Activated CD4-positive, CD25-positive, alpha-beta regulatory T cell treated with anti-CD3 and anti-CD28 coated beads, Interleukin-2, amount 50 U/mL, for 72 hours (primary cell): ENCODE data around the gene GPR18.

ENCODE experiments used
- DNase-seq: peaks from one replicate; pipeline ENCODE4 v3.0.0; 2021

Gene GPR18

DNA sequence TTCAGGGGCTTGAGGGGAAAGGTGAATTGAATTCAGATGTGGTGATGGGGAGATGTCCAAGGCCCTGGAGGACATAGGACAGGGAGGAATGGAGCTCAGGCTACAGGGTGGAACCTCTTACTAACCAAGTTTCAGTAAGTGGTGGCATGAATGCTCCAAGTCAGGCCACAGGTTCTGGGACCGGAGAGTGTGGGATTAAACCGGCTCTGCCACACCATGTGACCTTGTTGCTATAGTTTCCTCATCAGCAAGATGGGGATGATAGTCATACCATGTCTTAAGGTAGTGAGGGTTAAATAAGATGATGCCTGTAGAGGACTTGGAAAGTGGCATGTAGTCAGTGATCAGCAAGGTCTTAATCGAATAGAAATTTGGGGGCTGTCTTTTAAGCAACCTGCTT is 32.7 kb upstream of the GPR18 start:
- no peak for DNase-seq

DNA sequence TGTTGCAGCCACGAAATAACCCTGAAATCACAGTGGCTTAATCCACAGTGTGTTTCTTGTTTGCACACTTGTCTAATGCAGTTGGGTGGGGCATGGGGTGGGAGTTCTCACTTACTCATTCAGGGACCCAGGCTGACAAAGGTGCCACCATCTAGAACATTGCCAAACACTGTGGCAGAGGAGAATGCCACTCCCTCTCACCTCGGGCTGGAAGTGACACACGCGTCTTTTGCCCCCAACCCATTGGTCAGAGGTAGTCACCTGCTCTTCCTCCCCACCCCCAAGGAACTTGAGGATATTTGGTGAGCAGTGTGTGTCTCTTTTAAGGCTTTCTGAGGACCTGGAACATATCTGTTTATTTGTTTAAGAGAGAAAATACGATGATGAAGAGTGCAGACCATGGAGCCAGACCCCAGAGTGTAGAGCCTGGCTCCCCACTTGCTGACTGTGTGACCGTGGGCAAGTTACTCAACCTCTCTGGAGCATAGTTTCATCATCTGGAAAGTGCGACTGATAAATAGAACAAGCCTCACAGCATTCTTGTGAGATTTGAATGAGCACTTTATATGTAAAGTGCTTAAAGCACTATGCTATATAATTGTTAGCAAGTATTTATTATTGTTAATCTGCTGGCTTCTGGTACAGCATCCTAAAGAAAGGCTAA is 31.6 kb upstream of the GPR18 start:
- DNase-seq, result no peak

DNA sequence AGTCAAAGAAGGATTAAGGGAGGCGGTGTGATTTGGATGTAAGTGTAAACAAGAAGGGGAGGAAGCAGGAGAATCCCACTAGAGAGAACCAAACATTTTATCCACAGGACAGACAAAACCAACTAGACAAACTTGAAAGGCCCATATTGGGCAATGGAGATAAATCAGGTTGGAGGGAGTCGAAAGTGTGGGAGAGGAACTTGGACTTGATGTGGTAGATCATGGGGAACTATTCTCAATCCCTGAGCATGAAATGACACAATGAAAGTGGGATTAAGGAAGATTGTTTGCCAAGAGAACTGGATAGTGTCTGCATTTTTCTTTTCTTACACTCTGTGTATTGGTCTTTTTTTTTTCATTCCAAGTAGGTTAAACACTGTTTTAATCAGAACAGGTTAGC is 31.1 kb upstream of the GPR18 start:
- no peak for DNase-seq

DNA sequence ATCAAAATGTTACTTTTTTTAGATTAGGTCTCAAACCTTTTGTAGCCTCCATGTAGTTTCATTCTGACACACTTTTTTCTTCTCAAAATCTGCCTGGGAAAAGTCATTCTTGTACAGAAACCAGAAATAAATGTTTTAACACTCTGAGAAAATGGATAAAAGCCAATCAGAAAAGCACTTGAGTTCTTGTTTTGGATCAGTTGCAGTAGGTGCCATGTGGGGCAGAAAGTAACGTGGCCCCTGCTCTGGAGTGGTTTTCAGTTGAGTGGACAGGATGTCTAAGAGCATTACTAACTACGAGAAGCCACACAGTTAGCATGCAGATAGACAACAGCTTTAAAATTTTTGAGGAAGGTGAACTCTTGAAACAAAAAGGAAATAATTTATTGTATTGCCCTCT is 29.9 kb upstream of the GPR18 start:
- no peak for DNase-seq

DNA sequence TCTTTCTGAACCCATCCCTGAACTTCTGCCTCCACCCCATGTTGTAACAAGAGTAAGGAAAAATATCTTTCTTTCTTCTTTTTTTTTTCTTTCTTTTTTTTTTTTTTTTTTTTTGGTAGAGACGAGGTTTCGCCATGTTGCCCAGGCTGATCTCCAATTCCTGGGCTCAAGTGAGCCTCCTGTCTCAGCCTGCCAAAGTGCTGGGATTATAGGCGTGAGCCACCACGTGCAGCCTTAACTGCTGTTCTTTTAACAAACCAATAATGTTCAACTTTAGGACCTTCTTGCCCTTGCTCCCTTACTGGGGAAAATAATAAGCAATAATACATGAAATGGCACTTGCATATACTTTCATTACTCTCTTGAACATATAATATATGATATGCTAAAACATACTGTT is 29.4 kb upstream of the GPR18 start:
- no peak for DNase-seq

DNA sequence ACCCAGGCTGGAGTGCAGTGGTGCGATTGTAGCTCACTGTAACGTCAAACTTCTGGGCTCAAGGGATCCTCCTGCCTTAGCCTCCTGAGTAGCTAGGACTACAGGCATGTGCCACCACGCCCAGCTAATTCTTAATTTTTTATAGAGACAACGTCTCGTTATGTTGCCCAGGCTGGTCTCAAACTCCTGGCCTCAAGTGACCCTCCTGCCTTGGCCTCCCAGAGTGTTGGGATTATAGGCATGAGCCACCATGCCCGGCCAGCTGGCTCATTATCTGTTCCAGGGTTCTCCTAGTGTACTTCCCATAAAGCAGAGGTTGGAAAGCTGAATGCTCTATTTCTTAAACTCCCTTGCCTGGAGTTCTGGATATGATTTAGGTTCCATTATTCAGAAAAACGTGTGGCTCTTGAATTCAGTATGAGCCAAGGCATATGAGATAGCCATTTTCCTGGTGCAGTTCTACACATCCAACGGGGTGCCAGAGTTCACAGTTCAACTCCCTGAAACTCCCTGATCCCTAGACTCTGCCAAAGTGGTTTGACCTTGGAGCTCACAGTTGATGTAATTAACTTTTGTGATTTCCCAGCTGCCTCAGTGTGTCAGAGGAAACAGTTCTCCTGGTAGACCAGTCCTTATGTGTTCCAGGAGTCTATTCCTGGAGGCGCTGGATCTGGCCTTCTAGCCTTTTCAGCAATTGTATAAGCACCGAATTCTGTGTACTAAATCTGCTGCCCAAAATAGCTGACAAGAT is 27.4 kb upstream of the GPR18 start:
- no peak for DNase-seq

DNA sequence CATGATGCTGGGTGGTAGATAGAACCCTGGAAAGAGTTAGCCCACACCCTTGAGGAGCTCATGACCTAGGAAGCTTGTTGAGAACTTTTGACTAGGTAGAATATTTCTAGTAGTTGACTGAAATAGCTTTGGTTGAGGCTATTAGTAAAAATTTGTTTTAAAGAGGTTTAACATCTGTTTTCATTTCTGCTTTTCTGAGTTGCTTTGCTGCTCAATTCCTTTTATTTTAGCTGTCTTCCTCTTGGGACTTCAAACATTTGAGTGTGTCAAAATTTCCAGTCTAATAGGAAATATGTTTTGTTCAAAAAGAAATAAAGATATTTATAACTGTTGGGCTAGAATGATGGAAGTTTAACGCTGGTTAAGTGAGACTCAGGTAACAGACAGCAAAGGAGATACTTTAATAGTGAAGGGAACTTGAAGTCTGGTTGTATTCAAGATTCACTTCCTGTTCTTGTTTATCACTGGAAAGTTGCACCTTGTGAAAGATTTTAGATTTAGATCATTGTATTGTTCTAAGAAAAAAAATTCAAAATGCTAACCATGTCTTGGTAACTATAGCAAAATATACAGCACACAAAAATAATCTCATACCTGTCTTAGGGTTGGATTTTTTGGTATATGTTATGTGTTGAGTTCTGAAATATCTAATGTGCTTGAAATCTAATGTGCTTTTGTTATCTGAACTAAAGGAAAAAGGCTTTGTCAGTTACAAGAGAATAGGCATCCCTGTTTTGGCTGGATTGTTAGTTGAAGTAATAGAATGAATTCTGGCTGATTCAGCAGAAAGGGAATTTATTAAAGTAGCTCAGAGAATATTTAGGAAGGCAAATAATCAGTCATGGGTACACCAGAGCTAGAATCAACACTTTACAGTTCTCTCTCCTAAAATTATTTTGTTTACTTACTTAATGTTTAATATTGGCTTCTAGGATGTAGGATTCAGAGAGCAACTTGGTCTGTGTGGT is 24.4 kb upstream of the GPR18 start:
- no peak for DNase-seq

DNA sequence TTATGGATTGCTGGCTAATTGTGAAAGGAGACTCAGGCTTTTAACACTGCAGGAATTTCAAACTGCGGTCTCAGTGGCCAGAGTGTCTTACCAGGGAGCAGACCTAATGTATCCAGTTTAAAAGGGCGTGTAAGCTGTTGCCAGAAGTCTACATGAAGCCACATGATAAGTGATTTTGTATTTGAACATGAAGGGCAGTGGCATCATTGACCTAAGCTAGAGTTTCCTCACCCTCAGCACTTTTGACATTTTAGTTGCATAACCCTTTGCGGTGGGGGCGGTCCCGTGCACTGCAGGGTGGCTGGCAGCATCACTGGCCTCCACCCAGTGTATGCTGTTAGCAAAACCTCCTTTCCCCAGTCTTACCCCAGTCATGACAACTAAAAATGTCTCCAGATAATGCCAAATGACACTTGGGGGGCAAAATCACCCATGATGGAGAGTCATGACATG is 23.7 kb upstream of the GPR18 start:
- peak; percentile 70 for DNase-seq

DNA sequence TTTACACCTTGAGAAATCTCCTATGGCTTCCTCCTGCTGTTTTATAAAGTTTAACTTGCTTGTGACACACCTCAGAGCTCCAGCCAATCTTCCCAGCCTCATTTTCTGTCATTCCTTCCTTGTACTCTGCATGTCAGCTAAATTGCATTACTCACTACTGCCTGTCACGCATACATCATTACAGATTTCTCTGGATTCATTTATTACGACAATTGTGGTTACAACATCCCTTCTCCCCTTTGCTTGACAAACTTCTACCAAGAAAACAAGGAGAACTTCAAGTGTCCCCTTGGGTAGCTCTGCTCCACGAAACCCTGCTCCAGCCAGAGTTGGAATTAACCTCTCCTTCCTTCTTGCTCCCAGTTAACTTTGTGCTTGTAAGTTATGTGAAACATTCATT is 22.0 kb upstream of the GPR18 start:
- no peak for DNase-seq

DNA sequence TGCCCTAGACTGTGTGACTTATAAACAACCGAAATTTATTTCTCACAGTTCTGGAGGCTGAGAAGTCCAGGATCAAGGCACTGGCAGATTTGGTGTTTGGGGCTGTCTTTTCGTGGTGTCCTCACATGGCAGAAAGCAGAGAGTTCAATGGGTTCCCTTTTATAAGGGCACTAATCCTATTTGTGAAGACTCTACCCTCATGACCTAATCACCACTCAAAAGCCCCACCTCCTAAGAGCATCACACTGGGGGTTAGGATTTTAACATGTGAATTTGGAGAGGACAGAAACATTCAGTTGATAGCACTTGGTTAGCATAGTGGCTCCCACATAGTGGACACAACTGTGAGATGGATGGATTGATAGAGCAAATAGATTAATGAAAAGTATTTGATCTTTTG is 21.5 kb upstream of the GPR18 start:
- no peak for DNase-seq

DNA sequence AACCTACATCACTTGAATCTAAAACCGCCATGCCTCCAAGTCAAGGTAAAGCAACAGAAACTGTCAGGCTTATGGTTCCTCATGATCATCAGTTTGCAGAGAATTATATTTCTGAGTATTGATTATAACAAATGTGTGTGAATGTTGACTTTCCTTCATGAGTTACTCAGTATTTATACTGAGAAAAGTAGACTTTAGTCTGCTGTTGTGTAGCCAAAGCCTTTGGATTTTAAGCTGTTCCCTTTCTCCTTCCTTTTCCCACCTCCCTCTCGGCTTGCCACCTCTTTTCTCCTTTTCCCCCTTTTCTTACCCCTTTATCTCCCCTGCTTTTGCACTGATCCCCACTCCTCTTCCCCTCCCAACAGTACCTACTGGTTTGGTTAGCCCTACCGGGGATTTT is 20.7 kb upstream of the GPR18 start:
- DNase-seq, result no peak

DNA sequence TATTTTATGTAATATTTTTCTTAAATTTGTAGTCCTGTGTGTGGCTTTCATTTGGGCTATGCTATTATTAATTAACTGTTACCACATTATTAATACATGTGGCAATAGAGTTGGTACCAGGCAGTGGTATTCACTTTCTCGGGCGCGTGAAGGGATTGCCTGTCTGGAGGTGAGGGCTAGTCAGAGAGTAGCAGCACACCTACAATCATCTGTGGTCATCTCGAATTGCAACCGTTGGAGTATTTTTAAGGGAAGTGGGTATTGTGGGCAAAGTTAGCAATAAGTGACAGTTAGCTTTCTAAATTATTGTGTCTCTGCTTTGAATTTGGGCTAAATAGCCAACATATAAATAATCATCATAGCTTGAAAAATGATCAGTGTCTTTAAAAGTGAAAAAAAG is 20.0 kb upstream of the GPR18 start:
- DNase-seq, result no peak

DNA sequence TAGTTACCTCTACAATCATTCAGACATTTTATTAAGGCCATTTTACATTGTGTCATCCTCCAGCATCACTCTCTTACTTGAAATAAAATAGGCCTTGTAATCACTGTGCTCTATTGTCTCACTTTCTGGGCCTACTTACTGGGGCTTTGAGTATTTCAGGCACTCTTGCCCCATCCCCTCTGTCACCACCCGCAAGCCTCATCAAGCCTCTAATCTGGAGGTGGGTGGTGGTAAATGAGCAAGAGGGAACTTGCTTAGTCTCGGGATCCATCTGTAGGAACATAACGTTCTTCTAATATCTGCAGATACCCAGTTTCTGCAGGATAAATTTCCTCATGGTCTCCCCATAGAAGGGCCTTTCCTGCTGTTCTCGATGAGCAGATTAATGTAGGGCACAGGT is 19.4 kb upstream of the GPR18 start:
- no peak for DNase-seq

DNA sequence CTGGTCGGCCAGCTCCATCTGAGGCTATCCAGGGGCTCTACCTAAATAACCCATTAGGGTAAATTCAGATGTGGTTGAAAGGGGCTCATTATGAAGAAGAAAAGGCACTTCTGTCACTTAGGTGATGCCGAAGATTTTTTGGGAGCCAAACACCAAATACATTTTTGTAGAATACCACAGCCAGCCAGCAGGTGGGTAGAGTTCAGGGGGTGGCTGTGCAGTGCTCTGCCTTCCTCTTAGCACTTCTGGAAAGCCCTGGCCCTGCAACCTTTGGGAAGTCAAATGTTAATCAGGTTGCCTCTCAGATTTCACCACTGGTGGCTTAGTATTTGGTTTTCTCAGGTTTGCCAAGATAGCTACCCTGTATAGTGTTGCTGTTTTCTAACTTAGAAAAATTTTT is 18.5 kb upstream of the GPR18 start:
- no peak for DNase-seq

DNA sequence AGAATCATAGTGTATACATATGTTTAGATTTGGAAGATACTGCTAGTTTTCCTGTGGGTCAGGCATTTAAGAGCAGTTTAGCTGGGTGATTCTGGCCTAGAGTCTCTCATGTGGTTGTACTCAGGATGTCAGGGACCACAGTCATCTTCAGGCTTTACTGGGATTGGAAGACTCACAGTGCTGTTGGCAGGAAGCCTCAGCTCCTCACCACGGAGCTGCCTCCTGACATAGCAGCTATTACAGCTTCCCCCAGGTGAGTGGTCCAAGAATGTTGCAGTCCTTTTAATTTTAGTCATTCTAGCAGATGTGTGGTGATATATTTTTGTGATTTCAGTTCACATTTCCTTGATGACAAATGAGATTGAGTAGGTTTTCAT is 16.9 kb upstream of the GPR18 start:
- no peak for DNase-seq

DNA sequence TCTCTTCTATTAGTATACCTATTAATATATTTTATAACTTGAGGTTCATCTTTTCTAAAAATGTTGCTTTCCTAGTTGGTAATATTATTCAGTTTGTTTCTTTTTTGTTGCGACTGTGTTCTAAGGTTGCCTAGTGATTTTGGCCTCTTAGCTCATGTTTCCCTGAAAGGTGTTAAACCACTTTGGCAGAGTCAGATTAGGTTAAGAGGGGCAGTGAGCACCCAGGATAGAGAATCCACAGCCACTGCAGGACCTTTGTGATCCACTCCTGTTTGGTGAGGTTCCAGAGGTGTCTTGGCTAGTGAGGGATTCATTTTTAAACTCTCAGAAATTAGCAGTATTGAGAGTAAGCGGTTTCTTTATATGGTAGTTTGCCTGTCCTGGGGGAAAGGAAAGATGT is 14.9 kb upstream of the GPR18 start:
- DNase-seq, result no peak

DNA sequence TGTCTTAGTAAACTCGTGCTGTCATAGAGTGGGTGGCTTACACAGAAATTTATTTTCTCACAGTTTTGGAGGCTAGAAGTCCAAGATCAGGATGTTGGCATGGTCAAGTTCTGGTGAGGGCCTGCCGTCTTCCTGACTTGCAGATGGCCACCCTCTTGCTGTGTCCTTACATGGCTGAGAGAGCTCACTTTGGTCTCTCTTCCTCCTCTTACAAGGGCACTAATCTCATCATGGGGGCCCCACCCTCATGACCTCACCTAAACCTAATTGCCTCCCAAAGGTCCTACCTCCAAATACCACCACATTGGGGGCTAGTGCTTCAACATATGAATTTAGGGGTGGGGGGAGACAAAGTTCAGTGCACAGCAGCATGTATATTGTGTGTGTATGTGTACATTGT is 14.3 kb upstream of the GPR18 start:
- DNase-seq, result no peak

DNA sequence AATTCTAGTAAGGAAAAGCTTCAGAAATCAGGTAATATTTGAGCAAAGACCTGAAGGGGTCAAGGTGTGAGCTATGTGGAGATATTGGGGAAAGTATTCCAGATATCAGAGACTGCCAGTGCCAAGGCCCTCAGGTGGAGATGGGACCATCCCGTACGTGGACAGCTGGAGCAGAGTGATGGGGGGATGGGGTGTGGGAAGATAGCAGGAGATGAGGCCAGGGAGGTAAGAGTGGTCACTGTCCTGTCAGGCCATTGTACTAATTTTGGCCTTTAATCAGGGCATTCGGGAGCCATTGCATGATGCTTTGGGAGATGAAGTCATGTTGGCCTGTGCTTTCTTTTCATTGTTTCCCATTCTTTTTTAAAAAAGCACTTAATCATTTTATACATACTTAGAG is 13.1 kb upstream of the GPR18 start:
- DNase-seq, result no peak

DNA sequence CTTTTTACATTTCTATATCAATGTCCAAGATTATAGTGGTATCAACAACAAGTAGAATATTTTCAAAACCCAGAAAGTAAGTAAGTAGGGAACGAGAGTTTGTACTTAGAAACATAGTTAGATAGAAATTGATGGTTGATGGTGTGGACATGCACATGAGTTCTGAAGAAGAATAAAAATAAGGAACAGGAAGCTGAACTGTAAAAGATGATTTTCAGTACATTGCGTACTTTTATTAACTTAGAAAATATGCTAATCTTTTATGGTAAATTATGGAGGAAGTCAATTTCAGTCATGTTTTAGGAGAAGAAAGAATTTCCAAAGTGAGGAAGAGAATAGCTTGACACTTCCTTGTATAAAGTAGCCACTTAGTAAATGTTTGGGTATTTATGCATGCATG is 12.3 kb upstream of the GPR18 start:
- DNase-seq, result no peak

DNA sequence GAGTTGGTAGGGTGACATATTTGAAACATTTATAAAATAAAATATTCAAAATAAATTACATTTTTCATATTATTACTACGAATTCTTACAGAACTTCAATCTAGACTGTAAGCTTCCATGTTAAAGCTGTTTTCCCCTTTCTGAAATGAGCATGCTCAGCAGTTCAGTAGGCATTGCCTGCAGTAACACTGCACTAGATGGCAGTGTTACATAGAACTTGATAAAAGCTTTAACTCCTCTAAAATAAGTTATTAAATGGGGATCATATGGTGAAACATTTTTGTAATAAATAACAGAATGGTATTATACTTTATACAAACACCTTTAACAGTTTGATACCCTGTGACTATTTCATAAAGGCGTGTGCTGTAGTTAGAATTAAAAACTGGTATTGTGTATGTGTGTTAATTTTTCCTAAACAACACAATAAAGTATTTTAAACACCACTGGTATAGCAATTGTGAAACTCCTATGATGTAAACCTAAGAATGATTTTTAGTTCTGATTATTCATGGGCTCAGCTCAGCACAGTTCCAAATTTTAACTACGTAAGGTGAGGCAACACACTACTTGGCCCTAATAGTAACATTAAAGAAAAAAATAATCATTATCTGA is 11.6 kb upstream of the GPR18 start:
- DNase-seq, result no peak

DNA sequence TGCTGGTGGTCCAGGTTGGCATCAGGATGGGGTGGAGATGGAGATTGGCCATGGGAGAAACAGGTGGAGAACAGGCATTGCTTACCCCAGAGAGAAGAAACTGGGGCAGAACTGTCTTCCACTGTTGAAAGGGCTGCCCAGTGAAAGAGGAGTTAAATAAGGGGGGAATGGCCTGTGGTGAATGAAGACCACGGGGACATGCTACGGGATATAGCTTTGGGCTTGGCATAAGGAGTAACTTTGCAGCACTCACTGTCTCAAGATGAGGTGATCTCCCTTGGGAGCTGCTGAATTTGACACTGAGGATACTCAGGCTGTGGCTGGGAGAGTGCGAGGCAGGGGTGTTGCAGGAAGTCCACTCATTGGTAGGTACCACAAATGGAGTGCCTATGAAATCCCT is 10.6 kb upstream of the GPR18 start:
- DNase-seq, result no peak

DNA sequence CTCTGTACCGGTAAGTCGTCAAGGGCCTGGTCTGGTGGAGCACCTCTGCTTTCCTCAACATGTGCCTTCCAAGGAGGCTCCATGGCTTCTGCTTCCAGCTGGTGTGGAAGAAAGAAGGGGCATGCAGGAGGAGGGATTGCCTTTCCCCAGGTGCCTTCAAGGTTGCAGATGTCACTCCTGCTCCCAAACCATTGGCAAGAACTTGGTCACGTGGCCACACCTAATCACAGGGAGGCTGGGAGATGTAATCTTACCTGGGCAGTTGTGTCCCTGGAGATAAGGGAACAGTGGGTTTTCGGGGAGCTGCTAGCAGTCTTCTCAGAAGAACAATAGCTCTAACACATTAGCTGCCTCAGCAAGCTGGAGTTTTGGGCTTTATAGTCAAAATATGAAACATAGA is 9.7 kb upstream of the GPR18 start:
- DNase-seq, result no peak

DNA sequence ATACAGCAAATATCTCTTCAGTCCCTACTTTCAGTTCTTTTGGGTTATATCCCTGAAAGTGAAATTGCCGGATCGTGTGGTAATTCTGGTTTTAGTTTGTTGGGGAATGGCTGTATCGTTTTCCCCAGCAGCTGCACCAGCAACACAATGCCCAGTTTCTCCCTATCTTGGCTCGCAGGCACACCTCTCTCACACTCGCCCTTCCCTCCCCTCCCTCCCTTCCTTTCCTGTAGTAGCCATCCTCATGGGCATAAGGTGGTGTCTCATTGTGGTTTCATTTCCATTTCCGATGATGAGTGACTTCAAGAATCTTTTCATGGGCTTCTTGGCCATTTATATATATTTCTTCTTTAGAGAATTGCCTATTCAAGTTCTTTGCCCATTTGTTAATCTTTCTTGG is 8.6 kb upstream of the GPR18 start:
- no peak for DNase-seq
